Measurements from ENCODE around the gene MAN2C1. TPM values are rescaled to one million over a fixed set of nuclear protein-coding genes. Genes with fewer than 3 reads are reported as not detected.
"Not testable (repeated sequence)": the region's sequence is repeated elsewhere in the genome, so short reads cannot be mapped to it uniquely, and the experiment has no call there.

MAN2C1 gene
- total RNA-seq, 1 donor from 2014 or later, result 229 TPM

GRCh38 chr15:75361361-75361988 lies 6.9 kb downstream of the MAN2C1 start:
- DNase-seq (ENCODE audit: low spot score), result no peak

GRCh38 chr15:75360856-75361255 lies 7.6 kb downstream of the MAN2C1 start:
- no peak for DNase-seq (ENCODE audit: low spot score)

GRCh38 chr15:75360391-75360790 lies 8.0 kb downstream of the MAN2C1 start:
- DNase-seq (ENCODE audit: low spot score), result no peak

GRCh38 chr15:75359537-75360250 lies 8.7 kb downstream of the MAN2C1 start:
- no peak for DNase-seq (ENCODE audit: low spot score)

GRCh38 chr15:75358771-75359536 lies 9.5 kb downstream of the MAN2C1 start:
- no peak for DNase-seq (ENCODE audit: low spot score)

- no peak for DNase-seq (ENCODE audit: low spot score)
These were observed 10.3 kb downstream of the MAN2C1 start for GRCh38 chr15:75357976-75358673.

- no peak for DNase-seq (ENCODE audit: low spot score)
These were observed 11.9 kb downstream of the MAN2C1 start for GRCh38 chr15:75356517-75356916.

GRCh38 chr15:75356006-75356405 lies 12.4 kb downstream of the MAN2C1 start:
- DNase-seq (ENCODE audit: low spot score), result no peak

- DNase-seq (ENCODE audit: low spot score), result no peak
These were observed 13.0 kb downstream of the MAN2C1 start for GRCh38 chr15:75355369-75355768.

- DNase-seq (ENCODE audit: low spot score), result no peak
These were observed 14.0 kb downstream of the MAN2C1 start for GRCh38 chr15:75354454-75354853.

GRCh38 chr15:75353604-75354003 lies 14.8 kb downstream of the MAN2C1 start:
- no peak for DNase-seq (ENCODE audit: low spot score)

- DNase-seq (ENCODE audit: low spot score), result no peak
These were observed 16.0 kb downstream of the MAN2C1 start for GRCh38 chr15:75352186-75353080.

GRCh38 chr15:75350601-75351361 lies 17.6 kb downstream of the MAN2C1 start:
- DNase-seq (ENCODE audit: low spot score), result no peak

- DNase-seq (ENCODE audit: low spot score), result peak; percentile 45
These were observed 18.4 kb downstream of the MAN2C1 start for GRCh38 chr15:75349851-75350588.

GRCh38 chr15:75349351-75349669 lies 19.1 kb downstream of the MAN2C1 start:
- DNase-seq (ENCODE audit: low spot score), result not testable (repeated sequence)

GRCh38 chr15:75348562-75349350 lies 19.7 kb downstream of the MAN2C1 start:
- no peak for DNase-seq (ENCODE audit: low spot score)

- DNase-seq (ENCODE audit: low spot score), result no peak
These were observed 20.3 kb downstream of the MAN2C1 start for GRCh38 chr15:75348034-75348561.

GRCh38 chr15:75347222-75348033 lies 21.0 kb downstream of the MAN2C1 start:
- DNase-seq (ENCODE audit: low spot score), result peak; percentile 52

Measured in mucosa of gallbladder (tissue), 1 donor.